Central memory CD4-positive, alpha-beta T cell (primary cell): Measurements from ENCODE around the gene PSMB5.
A peak's percentile ranks its signal among the peaks of the same experiment; 100 is the strongest.
"Not testable (repeated sequence)": the region's sequence is repeated elsewhere in the genome, so short reads cannot be mapped to it uniquely, and the experiment has no call there.

ENCODE experiments used
- DNase-seq: peaks from one replicate; pipeline ENCODE4 v3.0.0; 2022

The PSMB5 gene

GRCh38 chr14:23013054-23013748 lies 21.5 kb downstream of the PSMB5 start:
- DNase-seq = no peak

- DNase-seq = peak; percentile 67
Observed at GRCh38 chr14:23009939-23010726, 24.6 kb downstream of the PSMB5 start, which contains the start of gene C14orf93. TSS of gene C14orf93 (minus strand) at chr14:23010143. CDS start at chr14:22999023, 11,120 bp downstream.

DNA sequence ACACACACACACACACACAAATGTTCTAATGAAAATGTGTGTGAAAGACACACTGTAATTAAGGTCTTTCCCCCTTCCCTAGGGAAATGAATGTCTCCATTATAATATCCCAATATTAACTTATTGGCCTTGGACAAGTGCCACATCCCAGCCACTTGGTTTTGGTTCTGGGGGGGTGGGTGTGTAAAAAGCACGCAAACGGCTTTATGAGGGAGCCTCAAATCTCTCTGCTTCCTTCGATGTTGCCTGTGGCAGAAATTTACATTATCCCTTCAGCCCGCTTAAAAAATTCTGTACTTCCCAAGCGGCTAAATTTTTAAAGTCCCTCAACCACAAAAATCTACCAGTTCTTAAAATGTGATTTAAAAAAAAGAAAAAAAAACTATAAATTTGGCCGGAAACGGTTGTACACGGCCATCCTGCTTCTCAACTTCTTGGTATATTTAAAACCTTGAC lies 25.2 kb downstream of the PSMB5 start:
- DNase-seq = no peak

- no peak for DNase-seq
Observed at GRCh38 chr14:23008831-23009230, 25.9 kb downstream of the PSMB5 start.

DNA sequence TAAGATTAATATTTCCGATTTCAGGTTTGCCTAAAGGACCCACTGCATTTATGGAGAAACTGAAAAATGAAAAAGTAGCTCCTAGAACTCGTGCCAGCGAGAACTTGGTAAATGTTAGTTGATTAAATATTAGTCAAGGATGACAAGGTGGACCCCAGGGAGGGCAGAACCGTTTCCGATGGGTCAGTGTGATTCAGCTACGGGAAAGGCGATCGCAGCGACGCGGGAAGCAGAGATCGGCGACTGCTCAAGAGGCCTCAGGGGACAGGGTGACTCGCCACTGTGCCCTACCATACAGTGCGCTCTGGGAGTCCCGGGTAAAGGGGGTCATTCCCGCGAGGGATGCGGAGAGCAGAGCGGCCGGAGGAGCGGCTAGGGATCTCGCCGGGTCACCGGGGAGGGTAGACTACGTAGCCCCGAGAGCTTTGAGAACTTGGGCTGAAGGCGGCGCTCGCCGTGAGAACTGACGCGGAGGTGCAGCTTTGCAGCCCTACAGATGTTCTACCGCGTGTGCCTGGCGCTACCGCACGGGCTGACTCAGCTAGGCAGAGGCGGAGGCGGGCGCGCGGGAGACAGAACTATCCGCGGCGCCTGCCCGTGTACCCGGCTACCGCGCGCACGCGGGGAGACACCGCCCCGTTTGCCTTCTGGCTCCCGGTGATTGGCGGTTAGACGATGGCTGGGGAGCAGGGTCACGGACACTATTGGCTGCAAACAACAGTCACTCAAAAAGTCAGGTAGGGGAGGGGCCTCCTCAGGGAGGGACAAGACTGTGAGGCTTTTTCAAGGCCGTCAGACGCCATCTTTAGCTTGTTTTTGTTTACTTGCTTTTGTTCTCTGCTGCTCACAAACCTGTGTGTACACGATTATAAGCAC lies 27.9 kb downstream of the PSMB5 start:
- DNase-seq = peak; percentile 99

GRCh38 chr14:23006188-23006534 lies 28.5 kb downstream of the PSMB5 start:
- DNase-seq = no peak

- DNase-seq = no peak
Observed at GRCh38 chr14:23005451-23006187, 29.1 kb downstream of the PSMB5 start.

- DNase-seq = not testable (repeated sequence)
Observed at GRCh38 chr14:23004274-23004673, 30.4 kb downstream of the PSMB5 start.

DNA sequence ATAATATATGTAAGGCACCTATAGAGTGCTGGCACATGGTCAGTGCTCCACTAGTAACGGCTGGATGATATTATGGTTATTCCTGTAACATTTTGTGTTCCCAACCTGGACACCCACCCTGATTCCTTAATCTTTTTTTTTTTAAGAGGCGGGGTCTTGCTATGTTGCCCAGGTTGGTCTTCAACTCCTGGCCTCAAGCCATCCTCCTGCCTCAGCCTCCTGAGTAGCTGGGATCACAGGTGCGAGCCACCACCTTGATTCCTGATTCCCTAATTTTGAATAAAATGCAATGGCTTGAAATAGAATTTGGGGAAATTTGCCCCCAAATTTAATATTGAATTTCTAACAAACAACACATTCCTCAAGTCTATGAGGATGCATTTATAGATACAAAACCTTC lies 32.1 kb downstream of the PSMB5 start:
- no peak for DNase-seq

GRCh38 chr14:23000860-23001259 lies 33.8 kb downstream of the PSMB5 start:
- DNase-seq = no peak

GRCh38 chr14:22998329-22999012 lies 36.2 kb downstream of the PSMB5 start:
- no peak for DNase-seq

GRCh38 chr14:22997676-22998323 lies 36.9 kb downstream of the PSMB5 start:
- no peak for DNase-seq

- DNase-seq = no peak
Observed at GRCh38 chr14:22996768-22997654, 37.7 kb downstream of the PSMB5 start.

DNA sequence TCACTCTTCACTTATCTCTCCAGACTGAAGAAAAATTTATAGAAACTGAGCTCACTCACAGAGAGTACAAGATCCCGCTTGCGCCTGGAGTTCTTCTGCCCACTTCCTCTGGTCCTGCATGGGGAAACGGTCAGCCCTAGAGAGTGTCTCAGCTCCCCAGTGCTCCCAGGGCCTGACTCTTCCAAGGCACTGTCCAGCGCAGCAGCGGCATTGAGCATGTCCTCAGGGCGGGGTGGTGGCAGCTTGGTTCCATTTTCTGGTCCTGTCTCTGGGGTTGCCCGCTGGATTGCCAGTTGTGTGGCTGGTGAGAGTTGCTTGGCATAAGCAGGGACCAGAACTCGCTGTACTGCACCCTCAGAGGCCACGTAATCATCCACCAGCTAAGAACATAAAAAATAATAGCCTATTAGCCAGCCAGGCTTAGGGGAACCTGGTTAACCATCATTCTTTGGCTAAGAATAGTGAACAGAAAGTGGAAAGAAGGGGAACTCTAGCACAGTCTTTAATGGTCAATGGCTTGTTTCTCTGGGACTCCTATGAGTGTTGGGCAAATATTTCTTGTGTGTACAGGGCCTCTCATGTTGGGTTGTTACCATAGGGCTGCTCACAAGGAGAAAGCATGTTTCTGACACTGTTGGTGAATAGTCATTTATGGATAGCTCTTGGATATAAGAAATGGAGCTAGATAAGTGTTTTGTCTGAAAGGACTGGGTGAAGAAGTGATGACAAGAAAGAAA lies 38.6 kb downstream of the PSMB5 start:
- no peak for DNase-seq

DNA sequence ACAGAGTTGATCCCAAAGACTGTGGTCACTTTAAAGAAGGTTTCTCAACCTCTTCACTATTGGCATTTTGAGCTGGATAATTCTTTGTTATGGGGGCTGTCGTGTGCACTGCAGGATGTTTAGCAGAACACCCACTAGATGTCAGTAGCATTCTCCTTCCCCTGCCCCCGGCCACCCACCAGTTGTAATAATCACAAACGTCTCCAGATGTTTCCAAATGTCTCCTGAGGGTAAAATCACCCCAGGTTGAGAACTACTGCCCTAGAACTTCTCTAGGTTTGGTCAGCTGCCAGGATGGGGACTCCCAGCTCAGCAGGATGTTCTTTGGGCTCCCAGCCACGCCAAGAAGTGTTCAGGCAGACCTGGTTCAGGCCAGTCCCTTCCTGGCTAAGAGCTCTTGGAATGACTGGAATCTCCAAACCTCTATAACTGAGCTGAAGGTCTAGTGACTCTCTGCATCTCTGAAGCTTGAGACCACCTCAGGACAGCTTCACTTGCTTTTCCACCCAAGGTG lies 39.9 kb downstream of the PSMB5 start:
- no peak for DNase-seq

- DNase-seq = no peak
Observed at GRCh38 chr14:22993517-22993916, 41.2 kb downstream of the PSMB5 start.

GRCh38 chr14:22991852-22992251 lies 42.8 kb downstream of the PSMB5 start:
- DNase-seq = no peak

DNA sequence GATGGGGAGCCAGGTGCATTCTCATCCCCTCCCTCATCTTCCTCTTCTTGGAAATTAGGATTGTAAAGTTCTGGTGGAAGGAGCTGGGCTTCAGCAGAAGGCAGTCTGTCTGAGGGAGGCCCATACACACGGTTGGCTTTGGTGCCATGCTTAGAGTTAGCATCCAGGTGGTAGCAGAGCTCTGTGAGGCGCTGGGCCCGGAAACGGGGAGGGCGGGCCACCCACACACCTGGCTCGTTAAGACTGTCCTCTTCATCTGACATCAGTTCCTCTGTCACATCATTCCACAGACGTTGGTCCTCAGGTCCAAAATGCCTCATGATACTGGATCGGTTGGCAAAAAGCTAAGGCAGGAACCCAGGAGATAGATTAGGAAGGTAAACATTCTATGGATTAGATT lies 47.4 kb downstream of the PSMB5 start:
- DNase-seq = no peak

DNA sequence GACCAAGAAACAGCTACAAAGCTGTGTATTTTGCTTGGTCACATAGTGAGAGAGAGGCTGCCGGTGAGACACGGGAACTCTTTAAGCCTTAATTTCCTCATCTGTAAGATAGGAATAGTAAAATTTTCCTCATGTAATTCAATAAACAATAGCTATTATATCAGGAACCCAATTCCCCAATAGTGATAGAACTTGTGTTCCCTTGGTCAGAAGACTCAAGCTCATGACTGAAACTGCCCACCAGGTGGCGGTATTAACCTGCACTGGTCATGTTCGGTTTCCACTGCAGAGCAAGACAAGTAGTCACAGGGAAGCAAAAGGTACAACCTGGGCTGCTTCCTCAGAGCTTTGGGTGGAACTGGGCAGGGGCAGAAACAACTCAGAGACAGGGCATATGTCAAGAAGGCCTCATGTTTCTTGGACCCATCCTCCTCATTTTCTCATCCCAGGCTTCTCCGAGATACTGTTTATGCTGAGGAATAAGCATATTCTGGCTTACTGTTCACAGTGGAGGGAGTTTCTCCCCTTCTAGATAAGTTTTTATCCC lies 48.1 kb downstream of the PSMB5 start:
- peak; percentile 79 for DNase-seq
